ENCODE results near the gene ACTA1. TPM values are rescaled to one million over a fixed set of nuclear protein-coding genes. Genes with fewer than 3 reads are reported as not detected.
"Not testable (repeated sequence)": the region's sequence is repeated elsewhere in the genome, so short reads cannot be mapped to it uniquely, and the experiment has no call there.

ACTA1 gene
- not detected in 2 replicates for total RNA-seq (2014; rRNA removed; shearing (Covaris generic))

DNA sequence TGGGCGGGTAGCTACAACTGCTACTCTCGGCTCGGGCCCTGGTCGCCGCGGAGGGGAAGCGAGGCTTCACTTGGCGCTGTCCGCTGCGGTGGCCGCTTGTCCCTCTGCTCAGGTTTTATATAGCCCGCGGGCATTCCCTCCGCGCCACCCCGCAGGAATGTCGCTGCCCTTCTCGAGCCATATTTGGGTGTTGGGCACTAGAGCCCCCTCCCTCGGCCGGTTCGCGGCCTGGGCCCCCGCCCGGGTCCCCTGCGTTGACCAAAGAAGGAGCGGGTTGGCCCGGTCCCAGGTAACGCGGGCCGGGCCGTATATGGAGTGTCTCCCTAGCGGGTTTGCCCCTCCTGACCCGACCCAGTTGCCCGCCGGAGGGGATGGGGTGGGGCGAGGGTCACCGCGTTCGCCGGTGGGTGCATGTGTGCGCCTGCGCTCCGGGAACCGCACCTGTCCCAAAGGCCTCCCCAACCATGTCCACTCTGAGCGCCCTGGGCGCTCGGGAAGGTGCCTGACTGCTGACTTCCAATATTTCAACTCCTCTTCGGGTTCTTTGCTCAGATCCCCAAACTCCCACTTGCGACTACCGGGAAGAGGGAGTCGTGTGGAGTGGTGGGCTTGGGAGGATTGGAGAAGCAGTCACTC is at the start of gene ACTA1:
ACTA1 (minus strand) TSS at position 90 of the 636 bp plus-strand sequence. CDS start 979 bp downstream, outside the sequence.
- H3K4me3 ChIP-seq: no peak within 1 kb of the TSS
- no peak for DNase-seq (ENCODE audit: low read depth in 1 of 2, low spot score in 2 of 2)
- 0 out of 2 replicates have a peak, but pooled peaks cover 5% of the 10 kb centered on the region for H3K9me3 ChIP-seq (replicated peaks)
- peaks cover 62% of the 10 kb centered on the region for H3K27me3 ChIP-seq (replicated peaks)
- no peaks in the 10 kb centered on the region for H3K36me3 ChIP-seq
- H3K27ac ChIP-seq: no peak within 1 kb of the TSS
- peaks cover 9% of the 10 kb centered on the region for H3K4me1 ChIP-seq (replicated peaks)

DNA sequence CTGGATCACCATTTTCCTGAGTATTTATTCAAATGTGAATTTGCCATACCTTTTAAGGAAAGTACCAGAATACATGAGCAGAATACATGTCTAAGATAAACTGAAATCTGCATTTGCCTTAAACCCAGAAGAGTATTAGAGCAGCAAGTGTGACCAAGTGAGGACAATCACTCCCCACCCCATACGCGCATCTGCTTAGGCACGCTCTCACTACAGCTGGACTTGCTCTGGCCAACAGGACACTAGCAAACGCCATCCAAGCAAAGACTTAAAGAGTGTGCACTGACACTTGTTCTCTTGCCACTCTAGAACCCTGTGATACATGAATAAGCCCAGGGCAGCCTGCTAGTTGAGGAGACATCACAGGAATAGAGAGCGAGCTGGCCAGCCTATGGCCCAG is 48.6 kb upstream of the ACTA1 start:
- Histone ChIP-seq H3K9me3 (replicated peaks) (no peaks in the 10 kb centered on the region), H3K36me3 (peaks cover 78% of the 10 kb centered on the region), H3K4me1 (replicated peaks) (no peaks in the 10 kb centered on the region), H3K27ac (no peak overlapping the region), H3K4me3 (no peak overlapping the region), H3K27me3 (replicated peaks) (no peaks in the 10 kb centered on the region)
- no peak for DNase-seq (ENCODE audit: low read depth in 1 of 2, low spot score in 2 of 2)

DNA sequence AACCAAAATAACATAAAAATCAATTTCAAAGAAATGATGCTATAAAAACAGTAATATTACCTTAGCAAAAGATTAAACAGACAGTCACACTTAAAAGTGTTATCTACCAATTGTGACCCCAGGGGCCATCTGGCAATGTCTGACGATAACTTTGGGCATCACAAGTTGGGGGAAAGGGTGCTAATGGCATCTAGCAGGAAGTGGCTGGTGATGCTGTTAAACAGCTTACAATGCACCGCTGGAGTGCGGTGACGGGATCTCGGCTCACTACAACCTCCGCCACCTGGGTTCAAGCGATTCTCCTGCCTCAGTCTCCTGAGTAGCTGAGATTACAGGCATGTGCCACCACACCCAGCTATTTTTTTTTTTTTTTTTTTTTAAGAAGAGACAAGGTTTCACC is 46.6 kb upstream of the ACTA1 start:
- Histone ChIP-seq H3K4me1 (replicated peaks) (no peaks in the 10 kb centered on the region), H3K27me3 (replicated peaks) (no peaks in the 10 kb centered on the region), H3K36me3 (peaks cover 75% of the 10 kb centered on the region), H3K9me3 (replicated peaks) (no peaks in the 10 kb centered on the region), H3K27ac (no peak overlapping the region), H3K4me3 (no peak overlapping the region)
- DNase-seq (ENCODE audit: low read depth in 1 of 2, low spot score in 2 of 2): no peak

DNA sequence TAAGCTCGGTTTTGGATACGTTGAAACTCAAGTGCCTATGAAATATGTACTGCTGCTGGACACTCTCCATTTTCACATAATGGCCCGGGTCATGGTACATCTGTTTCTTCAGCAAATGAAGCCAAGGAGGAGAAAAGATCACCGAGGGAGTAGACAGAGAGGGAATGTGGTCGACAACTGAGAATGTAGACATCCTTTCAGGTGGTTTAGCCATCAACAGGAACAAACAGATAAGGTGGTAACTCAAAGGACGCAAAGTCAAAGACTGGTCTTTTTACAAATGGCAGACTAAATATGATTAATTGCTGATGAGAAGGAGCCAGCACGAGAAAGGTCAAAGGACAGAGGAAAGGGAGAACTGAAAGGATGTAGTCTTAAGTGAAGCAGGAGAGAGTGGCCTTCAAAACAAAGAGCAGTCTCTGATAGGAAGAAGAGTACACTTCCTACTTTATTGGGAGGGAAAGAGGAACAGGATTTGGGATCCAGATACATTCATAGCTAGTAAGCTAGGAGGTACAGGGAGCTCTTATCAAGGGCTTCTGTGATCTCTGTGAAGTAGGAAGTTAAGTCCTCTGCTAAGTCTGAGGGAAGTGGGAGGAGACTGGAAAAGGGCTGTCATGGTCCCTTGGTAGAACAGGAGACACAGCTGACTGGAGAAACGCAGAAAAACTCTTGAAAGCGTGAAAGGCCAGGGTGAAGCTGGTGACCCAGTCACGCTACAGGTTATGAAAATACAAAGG is 45.9 kb upstream of the ACTA1 start:
- Histone ChIP-seq H3K4me1 (replicated peaks) (no peaks in the 10 kb centered on the region), H3K27ac (no peak overlapping the region), H3K4me3 (no peak overlapping the region), H3K27me3 (replicated peaks) (no peaks in the 10 kb centered on the region), H3K9me3 (replicated peaks) (no peaks in the 10 kb centered on the region), H3K36me3 (peaks cover 75% of the 10 kb centered on the region)
- no peak for DNase-seq (ENCODE audit: low read depth in 1 of 2, low spot score in 2 of 2)

DNA sequence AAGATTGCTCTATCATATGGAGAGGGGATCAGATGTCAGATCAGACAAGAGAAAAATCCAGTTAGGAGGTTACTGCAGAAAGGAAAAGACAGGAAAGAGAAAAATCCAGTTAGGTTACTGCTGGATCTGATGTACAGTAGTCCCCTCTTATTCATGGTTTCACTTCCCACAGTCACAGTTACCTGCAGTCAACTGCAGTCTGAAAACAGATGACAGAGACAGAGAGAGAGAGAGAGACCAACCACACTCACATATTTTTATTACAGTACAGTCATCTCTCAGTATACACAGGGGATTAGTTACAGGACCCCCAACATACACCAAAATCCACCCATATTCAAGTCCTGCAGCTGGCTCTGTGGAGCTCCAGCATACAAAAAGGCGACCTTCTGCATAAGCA is 45.0 kb upstream of the ACTA1 start:
- no peak overlapping the region for H3K4me3 ChIP-seq
- H3K27me3 ChIP-seq (replicated peaks): no peaks in the 10 kb centered on the region
- no peak for DNase-seq (ENCODE audit: low read depth in 1 of 2, low spot score in 2 of 2)
- no peaks in the 10 kb centered on the region for H3K4me1 ChIP-seq (replicated peaks)
- H3K27ac ChIP-seq: no peak overlapping the region
- peaks cover 84% of the 10 kb centered on the region for H3K36me3 ChIP-seq
- no peaks in the 10 kb centered on the region for H3K9me3 ChIP-seq (replicated peaks)

- not testable (repeated sequence) for H3K4me1 ChIP-seq (replicated peaks); H3K27ac ChIP-seq; H3K9me3 ChIP-seq (replicated peaks); DNase-seq (ENCODE audit: low read depth in 1 of 2, low spot score in 2 of 2); H3K27me3 ChIP-seq (replicated peaks); H3K4me3 ChIP-seq
- peaks cover 67% of the 10 kb centered on the region for H3K36me3 ChIP-seq
These were observed 42.0 kb upstream of the ACTA1 start for GRCh38 chr1:229475859-229476258.

GRCh38 chr1:229474509-229474908 is 40.6 kb upstream of the ACTA1 start:
- Histone ChIP-seq H3K36me3 (peaks cover 68% of the 10 kb centered on the region), H3K27ac (no peak overlapping the region), H3K27me3 (replicated peaks) (no peaks in the 10 kb centered on the region), H3K4me3 (no peak overlapping the region), H3K4me1 (replicated peaks) (no peaks in the 10 kb centered on the region), H3K9me3 (replicated peaks) (no peaks in the 10 kb centered on the region)
- DNase-seq (ENCODE audit: low read depth in 1 of 2, low spot score in 2 of 2): no peak

- Histone ChIP-seq H3K4me1 (replicated peaks) (no peaks in the 10 kb centered on the region), H3K4me3 (no peak overlapping the region), H3K27ac (no peak overlapping the region), H3K27me3 (replicated peaks) (no peaks in the 10 kb centered on the region), H3K9me3 (replicated peaks) (no peaks in the 10 kb centered on the region), H3K36me3 (peaks cover 63% of the 10 kb centered on the region)
- no peak for DNase-seq (ENCODE audit: low read depth in 1 of 2, low spot score in 2 of 2)
These were observed 37.3 kb upstream of the ACTA1 start for GRCh38 chr1:229471175-229471574.

DNA sequence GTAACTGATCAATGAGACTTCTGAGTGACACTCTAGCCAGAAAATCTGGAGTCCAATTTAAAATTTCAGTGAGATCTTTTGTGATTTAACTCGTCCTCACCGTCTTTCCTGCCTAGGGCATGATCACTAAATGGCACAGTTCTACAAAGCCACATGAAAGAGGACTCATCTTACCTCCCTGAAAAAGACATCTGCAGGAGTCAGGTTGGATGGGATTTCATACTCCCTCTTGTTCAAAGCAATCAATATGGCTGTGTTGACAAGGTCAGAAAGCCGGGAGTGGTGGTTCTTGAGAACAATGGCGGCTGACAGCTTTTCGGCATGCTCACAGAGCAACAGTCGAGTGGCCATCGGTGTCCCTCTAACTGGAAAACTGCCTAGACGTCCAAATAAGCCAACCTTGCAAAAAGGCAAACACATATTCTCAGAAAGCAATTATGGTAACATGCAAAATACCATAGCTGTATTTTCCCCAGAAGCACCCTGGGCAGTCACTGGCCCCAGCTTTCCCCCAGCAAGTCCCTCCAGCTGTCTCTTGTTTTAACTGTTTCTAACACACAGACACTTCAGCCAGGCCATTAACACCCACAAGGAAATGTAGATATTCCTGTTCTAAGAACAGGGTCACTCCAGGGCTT is 36.6 kb upstream of the ACTA1 start:
- peaks cover 62% of the 10 kb centered on the region for H3K36me3 ChIP-seq
- no peak overlapping the region for H3K4me3 ChIP-seq
- no peaks in the 10 kb centered on the region for H3K27me3 ChIP-seq (replicated peaks)
- no peak for DNase-seq (ENCODE audit: low read depth in 1 of 2, low spot score in 2 of 2)
- H3K9me3 ChIP-seq (replicated peaks): no peaks in the 10 kb centered on the region
- no peaks in the 10 kb centered on the region for H3K4me1 ChIP-seq (replicated peaks)
- no peak overlapping the region for H3K27ac ChIP-seq

DNA sequence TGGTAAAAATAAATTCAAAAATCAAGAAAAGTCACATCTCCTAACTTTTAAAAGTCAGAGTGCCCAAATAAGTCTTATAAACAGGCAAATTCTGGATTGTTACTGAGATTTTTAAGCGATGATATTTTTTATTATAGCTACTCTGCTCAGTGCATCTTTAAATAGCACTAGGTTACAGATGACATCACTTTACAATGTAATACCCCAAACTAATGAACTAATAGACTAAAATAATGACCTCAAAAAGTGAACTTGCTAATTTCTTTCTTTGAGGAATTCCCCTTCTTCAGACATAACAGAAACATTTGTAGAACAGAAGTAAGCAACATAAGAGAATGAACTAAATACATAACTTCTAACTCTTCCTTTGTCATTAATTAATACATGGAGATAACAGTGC is 33.0 kb upstream of the ACTA1 start:
- Histone ChIP-seq H3K4me3 (no peak overlapping the region), H3K9me3 (replicated peaks) (no peaks in the 10 kb centered on the region), H3K36me3 (peaks cover 69% of the 10 kb centered on the region), H3K27ac (no peak overlapping the region), H3K27me3 (replicated peaks) (no peaks in the 10 kb centered on the region), H3K4me1 (replicated peaks) (no peaks in the 10 kb centered on the region)
- DNase-seq (ENCODE audit: low read depth in 1 of 2, low spot score in 2 of 2): no peak

GRCh38 chr1:229464672-229465071 is 30.8 kb upstream of the ACTA1 start:
- no peak for DNase-seq (ENCODE audit: low read depth in 1 of 2, low spot score in 2 of 2)
- H3K4me3 ChIP-seq: no peak overlapping the region
- no peaks in the 10 kb centered on the region for H3K9me3 ChIP-seq (replicated peaks)
- no peaks in the 10 kb centered on the region for H3K4me1 ChIP-seq (replicated peaks)
- H3K27me3 ChIP-seq (replicated peaks): no peaks in the 10 kb centered on the region
- H3K36me3 ChIP-seq: peaks cover 77% of the 10 kb centered on the region
- H3K27ac ChIP-seq: no peak overlapping the region

DNA sequence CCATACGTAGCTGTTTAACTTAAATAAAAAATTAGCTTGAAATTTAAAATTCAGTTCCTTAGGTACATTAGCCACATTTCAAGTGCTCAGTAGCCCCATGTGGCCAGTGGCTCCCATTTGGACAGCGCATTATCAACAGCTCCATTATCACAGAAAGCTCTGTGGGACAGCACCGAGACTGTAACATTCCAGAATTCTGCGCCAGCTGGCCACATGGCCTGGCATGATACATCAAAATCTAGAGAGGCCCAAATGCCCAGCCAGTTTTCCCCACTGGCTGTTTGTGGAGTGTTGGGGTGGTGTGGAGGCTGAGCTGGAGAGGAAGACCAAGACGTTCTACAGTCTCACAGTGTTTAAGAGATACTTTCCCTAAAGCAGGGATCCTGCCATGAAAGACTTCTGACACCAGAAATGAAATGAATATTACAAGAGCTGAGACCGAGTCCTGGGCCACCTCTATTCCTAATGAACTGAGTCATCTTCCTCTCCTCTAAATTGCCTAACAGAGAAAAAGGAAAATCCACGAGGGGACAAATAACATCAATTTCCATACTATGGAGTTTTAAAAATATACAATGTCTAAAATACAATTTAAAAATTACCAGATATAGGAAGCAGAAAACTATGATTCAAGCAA is 27.3 kb upstream of the ACTA1 start:
- Histone ChIP-seq H3K36me3 (peaks cover 65% of the 10 kb centered on the region), H3K9me3 (replicated peaks) (no peaks in the 10 kb centered on the region), H3K4me1 (replicated peaks) (no peaks in the 10 kb centered on the region), H3K27ac (no peak overlapping the region), H3K4me3 (no peak overlapping the region), H3K27me3 (replicated peaks) (no peaks in the 10 kb centered on the region)
- no peak for DNase-seq (ENCODE audit: low read depth in 1 of 2, low spot score in 2 of 2)

GRCh38 chr1:229459815-229460214 is 25.9 kb upstream of the ACTA1 start:
- Histone ChIP-seq H3K36me3 (peaks cover 55% of the 10 kb centered on the region), H3K27me3 (replicated peaks) (no peaks in the 10 kb centered on the region), H3K4me3 (no peak overlapping the region), H3K4me1 (replicated peaks) (no peaks in the 10 kb centered on the region), H3K27ac (no peak overlapping the region), H3K9me3 (replicated peaks) (no peaks in the 10 kb centered on the region)
- no peak for DNase-seq (ENCODE audit: low read depth in 1 of 2, low spot score in 2 of 2)

GRCh38 chr1:229457436-229457835 is 23.5 kb upstream of the ACTA1 start:
- Histone ChIP-seq H3K27me3 (replicated peaks) (no peaks in the 10 kb centered on the region), H3K36me3 (peaks cover 41% of the 10 kb centered on the region), H3K4me1 (replicated peaks) (no peaks in the 10 kb centered on the region), H3K27ac (no peak overlapping the region), H3K9me3 (replicated peaks) (no peaks in the 10 kb centered on the region), H3K4me3 (no peak overlapping the region)
- no peak for DNase-seq (ENCODE audit: low read depth in 1 of 2, low spot score in 2 of 2)
